K562 (cell line): Measurements from ENCODE around the gene ARMC12. TPM values are rescaled to one million over a fixed set of nuclear protein-coding genes. Genes with fewer than 3 reads are reported as not detected.

ENCODE experiments used
- ARNT ChIP-seq, 2 experiments: fragments of 450-650 bp; IDR thresholded peaks; 2 replicates each; pipeline ENCODE4 v1.6.1; 2016; ENCODE audit warnings: mild to moderate bottlenecking in 1 of 2
- BCOR ChIP-seq: fragments of 450-650 bp; IDR thresholded peaks from 2 replicates; pipeline ENCODE4 v1.6.1; 2016
- CXXC5 ChIP-seq: fragments of 250-450 bp; sonication (Bioruptor Pico); IDR thresholded peaks from 2 replicates; pipeline ENCODE4 v1.8.0; 2022; ENCODE audit warnings: inconsistent platforms, mild to moderate bottlenecking, moderate library complexity
- EP300 ChIP-seq: IDR thresholded peaks from 2 replicates; pipeline ENCODE4 v1.6.1; 2012; ENCODE audit warnings: low read length, improper control_type of control experiment
- EP400 ChIP-seq: fragments of 450-650 bp; IDR thresholded peaks from 2 replicates; pipeline ENCODE4 v1.6.1; 2017; ENCODE audit warnings: antibody characterized with exemption, mild to moderate bottlenecking, moderate library complexity
- FOXM1 ChIP-seq, 2 experiments: fragments of 450-650 bp in 1 of 2; sonication (generic) in 1 of 2; formaldehyde crosslinking in 1 of 2; IDR thresholded peaks; 2 replicates each; pipeline versions ENCODE4 v1.6.1 to v1.9.0; 2017 to 2022; ENCODE audit warnings: low read depth in 2 of 2, mild to moderate bottlenecking in 2 of 2, missing genetic modification reagents in 1 of 2, moderate library complexity in 1 of 2
- HCFC1 ChIP-seq: IDR thresholded peaks from 2 replicates; pipeline ENCODE4 v1.6.1; 2012; ENCODE audit warnings: low read depth, low read length, improper control_type of control experiment
- HDAC2 ChIP-seq: fragments of 450-650 bp; IDR thresholded peaks from 2 replicates; pipeline ENCODE4 v1.6.1; 2016; ENCODE audit warnings: mild to moderate bottlenecking
- MGA ChIP-seq: fragments of 450-650 bp; IDR thresholded peaks from 2 replicates; pipeline ENCODE4 v1.6.1; 2016; ENCODE audit warnings: mild to moderate bottlenecking, moderate library complexity
- PHB ChIP-seq: fragments of 250-450 bp; sonication (Bioruptor Pico); IDR thresholded peaks from 2 replicates; pipeline ENCODE4 v1.5.0; 2021
- SIN3A ChIP-seq, 2 experiments: fragments of 150-350 bp in 1 of 2; IDR thresholded peaks; 2 replicates each; pipeline ENCODE4 v1.6.1; 2011 to 2016; ENCODE audit warnings: borderline replicate concordance in 2 of 2, low read depth in 2 of 2, low read length in 2 of 2, mild to moderate bottlenecking in 2 of 2, moderate library complexity in 2 of 2; ENCODE audit not compliant: control insufficient read depth in 1 of 2
- TAL1 ChIP-seq: fragments of 450-650 bp; IDR thresholded peaks from 2 replicates; pipeline ENCODE4 v1.6.1; 2016; ENCODE audit warnings: mild to moderate bottlenecking
- polyA plus RNA-seq, 8 experiments: library from polyadenylated mRNA; depleted of rRNA in 4 of 8; stranded (reverse) in 5 of 8; unstranded in 3 of 8; fragments of >200 nt; fragmentation: Nextera tagmentation in 2 of 8; fragmentation: Illumina TruSeq in 1 of 8; extraction: Ambion mirVana in 2 of 8; extraction: Trizol in 1 of 8; gene quantifications; 2 replicates each; pipeline versions ENCODE4 v1.2.1 to v1.2.3, GENCODE V29; 2011 to 2014; ENCODE audit warnings: inconsistent platforms in 1 of 8, missing spikeins in 1 of 8
- total RNA-seq, 7 experiments: library from RNA; depleted of rRNA in 6 of 7; stranded (reverse); fragments of >200 nt in 6 of 7; fragmentation: Illumina TruSeq in 2 of 7; extraction: Trizol in 2 of 7; gene quantifications; 2 replicates each; pipeline versions ENCODE4 v1.2.1 to v1.2.3, GENCODE V29; 2011 to 2021; ENCODE audit warnings: low replicate concordance in 1 of 7
- TF ChIP-seq, protein P1 (sequence below): fragments of 250-450 bp; sonication (Bioruptor Pico); IDR thresholded peaks from 2 replicates; pipeline ENCODE4 v1.8.0; 2022; ENCODE audit warnings: moderate library complexity, mild to moderate bottlenecking, inconsistent platforms
- TF ChIP-seq, protein P2 (sequence below): fragments of 250-450 bp; sonication (Bioruptor Pico); IDR thresholded peaks from 2 replicates; pipeline ENCODE4 v1.4.0; 2020; ENCODE audit warnings: borderline replicate concordance

ARMC12 gene
- total and polyA plus RNA-seq, 9 of the 15 experiments (the other 6 are each of a cell fraction or from before 2014, with no cell fraction given): 0.09 to 0.58 (median 0.31) TPM; not detected in 3

- TF ChIP-seq MGA (peak; percentile 88), CXXC5 (CRISPR knock-in tag) (peak; percentile 94), BCOR (peak; percentile 77), SIN3A (IDR thresholded peaks at IDR 0.05; ENCODE audit: borderline replicate concordance in 2 of 2, control insufficient read depth in 1 of 2, low read depth in 2 of 2, low read length in 2 of 2) (peak in 1 of 2 experiments; percentile 72; a peak in 2 of 4 replicates), HCFC1 (peak; percentile 32), ARNT (IDR thresholded peaks at IDR 0.05) (peak in 1 of 2 experiments; percentile 21; a peak in 1 of 4 replicates), EP400 (peak; percentile 95), HDAC2 (peak; percentile 76; the same call in 1 of the 2 replicates), PHB (CRISPR knock-in tag) (no peak), EP300 (peak; percentile 65; the same call in 1 of the 2 replicates), FOXM1 (IDR thresholded peaks at IDR 0.05; ENCODE audit: low read depth) (peak; percentile 44; the same call in 1 of the 2 replicates), FOXM1 (CRISPR knock-in tag; IDR thresholded peaks at IDR 0.05; ENCODE audit: low read depth) (no peak; the same call in 1 of the 2 replicates), TAL1 (0 out of 2 replicates have a peak, but pooled peaks have one; percentile 10)
- TF ChIP-seq, protein P1, sequence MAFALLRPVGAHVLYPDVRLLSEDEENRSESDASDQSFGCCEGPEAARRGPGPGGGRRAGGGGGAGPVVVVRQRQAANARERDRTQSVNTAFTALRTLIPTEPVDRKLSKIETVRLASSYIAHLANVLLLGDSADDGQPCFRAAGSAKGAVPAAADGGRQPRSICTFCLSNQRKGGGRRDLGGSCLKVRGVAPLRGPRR: no peak
- TF ChIP-seq, protein P2, sequence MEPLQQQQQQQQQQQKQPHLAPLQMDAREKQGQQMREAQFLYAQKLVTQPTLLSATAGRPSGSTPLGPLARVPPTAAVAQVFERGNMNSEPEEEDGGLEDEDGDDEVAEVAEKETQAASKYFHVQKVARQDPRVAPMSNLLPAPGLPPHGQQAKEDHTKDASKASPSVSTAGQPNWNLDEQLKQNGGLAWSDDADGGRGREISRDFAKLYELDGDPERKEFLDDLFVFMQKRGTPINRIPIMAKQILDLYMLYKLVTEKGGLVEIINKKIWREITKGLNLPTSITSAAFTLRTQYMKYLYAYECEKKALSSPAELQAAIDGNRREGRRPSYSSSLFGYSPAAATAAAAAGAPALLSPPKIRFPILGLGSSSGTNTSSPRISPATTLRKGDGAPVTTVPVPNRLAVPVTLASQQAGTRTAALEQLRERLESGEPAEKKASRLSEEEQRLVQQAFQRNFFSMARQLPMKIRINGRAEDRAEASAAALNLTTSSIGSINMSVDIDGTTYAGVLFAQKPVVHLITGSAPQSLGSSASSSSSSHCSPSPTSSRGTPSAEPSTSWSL: no peak
These were observed 4.9 kb upstream of the ARMC12 start (continued) for GRCh38 chr6:35731736-35732532.
